Endometrial microvascular endothelial cells (primary cell): Measurements from ENCODE around the gene CPNE5. TPM values are rescaled to one million over a fixed set of nuclear protein-coding genes. Genes with fewer than 3 reads are reported as not detected.

Experiments
- in situ Hi-C: cut with HindIII; loops from 2 replicates; pipeline ENCODE4 v1.10.0; 2017; ENCODE audit warnings: low sequenced_read_pairs, low pct_unique_long_range_greater_than_20kb; ENCODE audit errors: inconsistent ontology term
- total RNA-seq: library from RNA; depleted of rRNA; stranded (reverse); fragments of >200 nt; gene quantifications from one replicate; pipeline ENCODE4 v1.2.3, GENCODE V29; 2015; ENCODE audit errors: inconsistent ontology term

The CPNE5 gene
- total RNA-seq, 1 donor from 2014 or later, result 3.5 TPM

DNA sequence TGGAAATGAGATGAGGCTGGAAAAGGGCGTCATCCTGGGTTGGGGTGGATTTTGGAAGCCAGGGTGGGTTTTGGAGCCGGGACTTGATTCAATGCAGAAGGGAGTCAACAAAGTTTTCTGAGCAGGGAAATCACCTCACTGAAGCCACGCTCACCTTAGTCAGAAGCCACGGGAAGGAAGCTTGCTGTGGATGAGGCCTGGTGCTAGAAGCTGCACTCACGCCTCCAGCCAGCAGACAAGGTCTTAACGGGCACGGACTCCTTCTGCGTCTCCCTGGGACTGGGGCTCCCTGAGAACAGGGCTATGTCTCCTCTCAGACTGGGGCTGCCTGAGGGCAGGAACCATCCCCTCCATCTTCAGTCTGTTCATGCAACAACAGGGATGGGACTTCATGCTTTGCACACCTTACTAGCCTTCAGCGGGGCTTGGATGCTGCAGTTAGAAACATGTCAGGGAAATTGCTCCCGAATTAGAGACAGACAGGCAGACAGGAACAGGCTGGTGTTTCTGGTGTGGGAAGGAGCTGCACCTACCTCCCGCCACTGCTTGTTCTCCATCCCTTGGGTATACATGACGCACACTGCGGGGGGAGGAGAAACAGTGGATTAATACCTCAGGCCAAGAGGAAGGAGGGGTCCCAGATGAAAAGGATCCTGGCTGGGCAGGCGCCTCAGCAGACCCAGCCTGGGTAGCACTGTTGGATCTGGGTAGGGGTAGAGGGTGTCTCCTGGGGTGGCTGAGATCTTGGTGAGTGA is 17.5 kb downstream of the CPNE5 start:
- in situ Hi-C loops, result no loop called here

DNA sequence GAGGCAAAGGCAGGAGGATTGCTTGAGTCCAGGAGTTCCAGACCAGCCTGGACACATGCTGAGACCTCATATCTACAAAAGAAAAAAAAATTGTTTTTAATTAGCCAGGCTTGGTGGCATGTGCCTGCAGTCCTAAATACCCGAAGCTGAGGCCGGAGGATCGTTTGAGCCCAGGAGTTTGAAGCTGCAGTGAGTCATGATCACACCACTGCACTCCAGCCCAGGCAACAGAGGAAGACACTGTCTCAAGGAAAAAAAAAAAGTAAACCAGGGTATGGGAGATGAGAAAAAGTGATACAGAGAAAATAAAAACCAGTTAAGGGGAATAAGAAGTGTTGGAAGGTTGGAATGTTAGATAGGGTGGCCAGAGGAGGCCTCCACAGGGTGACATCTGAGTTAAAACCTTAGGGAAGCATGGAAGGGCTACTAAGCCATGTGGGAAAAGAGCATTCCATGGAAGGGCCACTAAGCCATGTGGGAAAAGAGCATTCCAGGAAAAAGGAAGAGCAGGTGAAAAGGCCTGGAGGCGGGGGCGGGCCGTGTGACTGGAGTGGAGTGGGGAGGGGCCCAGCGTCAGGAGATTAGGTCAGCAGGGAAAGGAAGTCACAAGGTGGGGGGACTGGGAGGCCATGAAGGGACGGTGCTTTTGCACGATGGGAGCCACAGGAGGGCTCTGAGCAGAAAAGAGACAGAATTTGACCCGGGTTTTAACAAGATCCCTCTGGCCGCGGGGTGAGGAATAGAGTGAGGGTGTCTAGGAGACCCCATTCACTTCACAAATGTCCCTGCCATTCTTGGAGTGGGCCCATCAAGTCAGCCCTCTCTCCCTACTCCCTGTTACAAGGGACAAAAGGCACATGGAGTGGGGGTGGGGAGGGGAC is 18.3 kb downstream of the CPNE5 start:
- in situ Hi-C loops, result no loop called here

DNA sequence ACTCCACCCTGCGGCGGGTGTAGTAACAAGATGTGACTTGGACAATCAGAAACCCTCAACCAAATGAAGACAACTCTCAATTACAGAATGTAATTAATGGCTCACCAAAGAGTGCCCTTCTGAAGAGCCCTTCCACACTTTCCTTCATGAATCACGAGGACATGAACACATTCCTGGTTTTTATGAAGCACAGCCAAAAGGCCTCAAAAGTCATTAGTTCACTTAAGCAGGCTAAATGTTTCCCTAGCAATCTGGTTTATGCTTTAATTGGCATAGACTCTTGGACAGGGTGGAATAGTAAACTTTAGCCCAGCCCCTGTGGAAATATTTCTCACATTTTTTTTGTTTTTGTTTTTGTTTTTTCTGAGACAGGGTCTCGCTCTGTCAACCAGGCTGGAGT is 20.5 kb downstream of the CPNE5 start:
- in situ Hi-C loops, result loop anchor here (10.0 kb wide), 1 partner anchor 54 kb away; no protein-coding TSS in a partner anchor

DNA sequence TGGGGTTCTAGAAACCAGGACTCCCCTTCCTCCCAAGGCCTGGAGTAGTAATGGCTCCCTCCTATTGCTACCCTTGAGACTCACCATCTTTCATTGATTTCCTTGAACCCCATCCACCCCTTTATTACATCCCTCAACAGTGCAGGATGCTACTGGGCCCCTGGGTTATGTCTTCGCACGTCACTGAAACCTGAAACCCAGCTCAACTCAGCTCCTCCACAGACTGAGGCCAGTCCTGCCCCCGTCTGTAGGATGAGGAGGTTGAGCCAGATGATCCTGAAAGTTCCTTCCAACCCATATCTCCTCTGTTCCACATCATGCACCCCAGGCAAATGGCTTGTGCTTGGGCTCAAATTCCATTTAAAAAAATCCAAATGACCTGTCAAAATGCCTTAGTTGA is 21.4 kb downstream of the CPNE5 start:
- in situ Hi-C loops, result loop anchor here (10.0 kb wide), 1 partner anchor 53 kb away; no protein-coding TSS in a partner anchor

DNA sequence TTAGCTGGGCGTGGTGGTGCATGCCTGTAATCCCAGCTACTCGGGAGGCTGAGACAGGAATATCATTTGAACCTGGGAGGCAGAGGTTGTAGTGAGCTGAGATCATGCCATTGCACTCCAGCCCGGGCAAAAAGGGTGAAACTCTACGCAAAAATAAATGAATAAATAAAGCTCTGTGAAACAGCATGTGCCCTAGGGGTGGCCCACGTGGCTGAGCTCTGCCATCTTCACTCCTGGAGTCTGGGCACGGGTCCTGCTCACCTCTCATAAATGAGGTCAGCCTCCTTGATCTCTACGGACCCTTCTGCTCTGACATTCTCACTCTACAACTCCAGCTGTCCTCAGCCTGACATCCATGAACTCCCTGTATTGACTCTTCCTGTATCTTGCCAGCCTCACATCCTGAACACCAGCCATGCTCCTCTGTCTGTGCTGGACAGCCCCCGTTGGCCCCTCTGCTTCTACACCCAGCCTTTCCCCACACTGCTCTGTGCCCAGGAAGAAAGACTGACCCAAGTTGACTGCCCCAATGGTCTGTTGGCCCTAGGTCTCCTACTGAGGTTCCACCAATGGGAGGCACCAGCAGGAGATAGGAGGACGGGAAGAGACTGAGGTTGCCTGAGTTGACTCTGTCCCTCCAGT is 21.9 kb downstream of the CPNE5 start:
- in situ Hi-C loops, result loop anchor here (10.0 kb wide), 1 partner anchor 52 kb away; no protein-coding TSS in a partner anchor

DNA sequence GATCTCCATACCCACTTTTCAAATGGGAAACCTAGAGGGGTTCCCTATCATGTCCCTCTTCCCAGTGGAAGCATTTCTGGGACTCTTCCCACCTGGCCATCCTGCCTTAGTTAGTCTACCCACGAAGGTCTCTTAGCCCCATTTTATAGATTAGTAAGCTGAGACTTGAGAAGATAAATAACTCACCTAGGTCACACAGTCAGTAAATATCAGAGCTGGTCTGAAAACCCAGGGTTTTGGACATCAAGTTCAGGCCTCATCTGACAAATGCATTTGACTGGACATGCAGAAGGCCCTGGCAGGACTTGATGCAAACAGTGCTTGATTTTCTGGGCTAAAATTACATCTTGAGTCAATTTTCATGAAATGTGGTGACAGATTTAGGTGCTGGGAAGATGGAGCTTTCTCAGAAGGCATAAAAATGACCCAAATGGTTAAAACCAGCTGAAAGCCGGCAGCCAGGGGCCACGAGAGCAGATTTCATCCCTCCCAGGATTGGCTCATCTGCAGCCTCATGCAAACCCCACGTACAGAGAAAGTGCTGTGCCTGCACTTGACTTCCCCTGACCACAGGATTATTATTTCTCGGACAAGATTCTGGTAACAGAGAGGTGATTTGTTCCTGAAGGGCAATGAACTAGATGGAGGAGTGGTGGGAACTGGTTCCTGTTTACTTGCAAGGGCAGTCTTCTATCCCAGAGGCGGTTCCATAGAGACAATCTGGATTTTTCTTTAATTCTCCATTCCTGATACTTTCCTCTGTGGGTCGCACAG is 23.1 kb downstream of the CPNE5 start:
- in situ Hi-C loops, result loop anchor here (10.0 kb wide), 1 partner anchor 51 kb away; no protein-coding TSS in a partner anchor

DNA sequence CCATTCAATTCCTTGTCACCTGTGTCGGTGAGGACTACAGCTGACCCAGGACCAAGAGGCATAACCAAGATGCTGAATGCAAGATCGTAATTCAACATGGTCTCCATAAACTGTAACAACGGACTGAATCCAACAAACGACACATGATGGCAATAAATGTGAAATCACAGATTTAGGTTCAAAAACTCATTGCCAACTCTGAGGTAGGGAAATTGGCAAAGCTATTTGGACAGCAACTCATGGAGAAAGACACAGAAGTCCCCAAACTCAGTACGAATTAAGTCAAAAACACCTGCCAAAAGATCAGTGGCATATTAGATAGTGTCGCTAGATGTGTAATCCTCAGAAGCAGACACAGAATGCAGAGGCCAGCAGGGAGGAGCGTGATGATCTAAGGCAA is 25.0 kb downstream of the CPNE5 start:
- in situ Hi-C loops, result loop anchor here (10.0 kb wide), 1 partner anchor 49 kb away; no protein-coding TSS in a partner anchor

DNA sequence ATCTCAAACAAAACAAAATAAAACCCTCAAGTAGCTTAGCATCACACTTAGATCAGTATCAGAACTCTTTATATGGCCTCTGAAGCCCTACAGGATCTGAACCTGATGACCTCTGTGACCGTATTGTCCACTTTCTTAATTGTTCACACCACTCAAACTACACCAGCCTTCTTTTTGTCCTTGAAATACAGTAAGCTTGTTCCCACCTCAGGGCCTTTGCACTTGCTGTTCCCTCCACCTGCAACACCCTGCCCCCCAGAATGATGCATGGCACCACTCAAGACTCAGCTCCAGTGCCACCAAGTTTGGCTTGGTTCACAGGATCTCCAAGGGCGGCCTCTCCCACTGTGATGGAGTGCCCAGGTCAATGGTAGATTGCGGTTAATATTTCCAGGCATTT is 25.7 kb downstream of the CPNE5 start:
- in situ Hi-C loops, result loop anchor here (10.0 kb wide), 1 partner anchor 49 kb away; no protein-coding TSS in a partner anchor

DNA sequence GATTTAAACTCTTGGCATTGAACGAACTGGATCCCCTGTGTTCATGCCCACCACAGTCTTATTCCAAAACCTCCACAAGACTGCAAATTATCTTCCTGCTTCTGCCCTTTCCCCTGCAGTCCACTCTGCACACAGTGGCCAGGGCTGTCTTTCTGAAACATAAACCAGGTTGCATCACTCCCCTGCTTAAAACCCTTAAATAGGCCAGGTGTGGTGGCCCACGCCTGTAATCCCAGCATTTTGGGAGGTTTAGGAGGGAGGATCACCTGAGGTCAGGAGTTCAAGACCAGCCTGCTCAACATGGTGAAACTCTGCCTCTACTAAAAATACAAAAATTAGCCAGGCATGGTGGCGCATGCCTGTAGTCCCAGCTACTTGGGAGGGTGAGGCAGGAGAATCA is 26.2 kb downstream of the CPNE5 start:
- in situ Hi-C loops, result loop anchor here (10.0 kb wide), 1 partner anchor 48 kb away; no protein-coding TSS in a partner anchor

DNA sequence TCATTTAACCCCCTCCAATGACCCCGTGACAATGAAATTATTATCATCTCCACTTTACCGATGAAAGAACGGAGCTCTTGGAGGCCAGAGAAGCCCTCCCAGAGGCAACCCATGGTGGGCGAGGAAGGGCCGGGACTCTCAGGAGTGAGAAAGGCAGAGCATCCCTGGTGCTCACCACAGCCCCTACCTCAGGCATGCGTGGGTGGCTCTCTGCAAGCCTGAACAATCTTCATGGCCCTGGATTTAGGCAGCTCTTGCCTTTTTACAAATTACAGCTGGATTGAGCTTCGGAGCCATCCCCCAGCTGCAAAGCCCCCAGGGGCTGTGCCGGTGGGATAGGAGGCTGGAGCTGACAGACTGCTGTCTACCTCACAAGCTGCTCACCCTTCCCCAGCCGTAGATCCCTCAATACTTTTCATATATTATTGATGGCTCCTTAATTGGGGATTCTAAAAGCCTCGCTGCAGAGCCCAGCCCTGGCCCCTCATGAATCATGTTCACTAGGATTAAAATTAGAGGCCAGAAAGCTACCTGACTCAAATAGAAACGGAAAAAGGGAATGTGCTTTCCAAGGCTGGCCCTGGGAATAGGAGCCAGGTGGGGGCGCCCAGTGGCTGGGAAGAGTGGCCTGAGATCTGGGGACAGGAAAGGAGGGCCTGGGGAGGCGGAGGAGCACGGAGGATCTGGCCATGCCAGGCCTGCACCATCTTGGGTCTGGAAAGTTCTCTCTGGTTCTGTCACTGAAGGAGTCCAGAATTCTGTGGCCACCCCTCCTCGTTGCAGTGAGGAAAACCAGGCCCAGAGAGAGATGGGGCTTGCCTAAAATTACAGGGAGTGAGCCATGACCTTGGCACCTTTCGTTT is 29.1 kb downstream of the CPNE5 start:
- in situ Hi-C loops, result loop anchor here (10.0 kb wide), 1 partner anchor 45 kb away; no protein-coding TSS in a partner anchor

DNA sequence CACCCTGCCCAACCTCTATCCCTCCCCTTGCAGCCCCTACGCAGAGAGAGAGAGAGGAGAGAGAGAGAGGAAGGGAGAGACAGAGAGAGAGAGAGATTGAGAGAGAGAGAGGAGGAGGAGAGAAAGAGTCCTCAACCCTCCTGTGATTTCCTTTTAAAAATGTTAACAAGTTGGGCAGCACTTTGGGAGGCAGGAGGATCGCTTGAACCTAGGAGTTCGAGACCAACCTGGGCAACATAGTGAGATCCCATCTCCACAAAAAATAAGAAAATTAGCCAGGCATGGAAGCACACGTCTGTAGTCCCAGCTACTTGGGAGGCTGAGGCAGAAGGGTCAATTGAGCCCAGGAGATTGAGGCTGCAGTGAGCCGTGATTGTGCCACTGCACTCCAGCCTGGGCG is 30.1 kb downstream of the CPNE5 start:
- in situ Hi-C loops, result no loop called here

DNA sequence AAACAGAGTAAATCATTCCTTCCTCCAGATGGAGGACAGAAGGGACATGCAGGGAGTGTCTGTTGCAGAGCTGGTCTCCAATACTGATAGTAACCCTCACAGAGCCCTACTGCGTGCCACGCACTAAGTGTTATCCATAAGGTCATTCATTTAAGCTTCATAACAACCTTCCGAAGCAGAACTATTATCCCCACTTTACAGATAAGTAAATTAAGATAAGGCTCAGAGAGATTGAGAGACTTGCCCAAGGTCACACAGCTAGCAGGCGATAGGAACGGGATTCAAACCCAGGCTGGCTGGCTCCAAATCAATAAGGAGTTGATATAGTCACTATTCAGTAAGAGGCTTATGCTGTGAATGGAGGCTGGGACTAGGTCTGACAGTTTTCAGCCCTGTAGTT is 30.6 kb downstream of the CPNE5 start:
- in situ Hi-C loops, result no loop called here

DNA sequence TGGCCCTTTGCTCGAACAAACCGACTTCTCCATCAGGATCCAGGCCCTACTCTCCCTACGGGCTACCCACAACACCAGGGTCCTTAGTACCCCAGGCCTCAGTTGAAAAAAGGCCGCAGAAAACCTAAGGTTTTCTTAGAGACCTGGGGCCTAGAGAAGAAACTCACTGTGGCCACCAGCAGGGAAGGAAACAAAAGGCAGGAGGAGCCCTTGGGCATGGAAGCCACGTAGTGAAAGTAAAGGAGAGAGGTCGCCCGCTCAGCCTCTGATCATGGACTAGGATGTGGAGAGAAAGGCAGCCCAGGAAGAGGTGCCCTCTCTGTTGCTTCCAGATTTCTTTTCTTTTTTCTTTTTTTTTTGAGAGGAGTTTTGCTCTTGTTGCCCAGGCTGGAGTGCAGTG is 31.5 kb downstream of the CPNE5 start:
- in situ Hi-C loops, result no loop called here

DNA sequence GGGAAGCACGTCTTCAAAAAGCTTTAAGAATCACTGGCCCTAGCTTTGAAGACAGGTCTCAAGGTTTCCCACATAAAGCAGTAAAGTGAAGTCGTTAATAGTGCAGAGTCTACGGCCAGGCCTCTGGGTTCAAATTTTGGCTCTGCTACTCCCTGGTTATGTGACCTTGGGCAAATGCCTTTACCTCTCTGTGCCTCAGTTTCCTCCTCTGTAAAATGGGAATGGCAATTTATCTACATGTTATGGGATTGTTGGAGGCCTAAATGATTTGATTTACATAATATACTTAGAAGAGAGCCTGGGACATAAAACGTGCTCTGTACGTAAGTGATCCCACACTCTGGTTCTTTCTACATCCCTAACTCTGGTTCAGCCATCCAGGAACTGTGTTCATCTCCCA is 32.1 kb downstream of the CPNE5 start:
- in situ Hi-C loops, result no loop called here

DNA sequence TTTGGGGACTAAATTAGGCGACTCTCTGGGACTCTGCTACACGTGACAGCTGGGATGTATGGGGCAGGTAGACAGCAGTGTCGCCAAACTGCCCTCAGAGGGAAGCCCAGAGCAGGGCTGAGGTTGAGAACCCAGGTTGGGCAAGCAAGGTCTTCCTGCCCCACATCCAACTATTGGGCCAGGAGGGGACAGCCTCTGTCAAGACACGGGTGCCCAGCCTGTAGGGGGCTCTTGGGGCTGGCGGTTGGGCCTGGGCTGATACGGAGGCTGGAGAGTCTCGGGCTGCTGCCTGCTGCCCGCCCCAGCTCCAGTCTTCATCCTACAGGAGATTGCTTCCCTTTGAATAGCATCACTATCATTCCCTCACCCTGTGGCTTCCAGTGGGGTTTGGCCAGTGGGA is 33.3 kb downstream of the CPNE5 start:
- in situ Hi-C loops, result no loop called here

DNA sequence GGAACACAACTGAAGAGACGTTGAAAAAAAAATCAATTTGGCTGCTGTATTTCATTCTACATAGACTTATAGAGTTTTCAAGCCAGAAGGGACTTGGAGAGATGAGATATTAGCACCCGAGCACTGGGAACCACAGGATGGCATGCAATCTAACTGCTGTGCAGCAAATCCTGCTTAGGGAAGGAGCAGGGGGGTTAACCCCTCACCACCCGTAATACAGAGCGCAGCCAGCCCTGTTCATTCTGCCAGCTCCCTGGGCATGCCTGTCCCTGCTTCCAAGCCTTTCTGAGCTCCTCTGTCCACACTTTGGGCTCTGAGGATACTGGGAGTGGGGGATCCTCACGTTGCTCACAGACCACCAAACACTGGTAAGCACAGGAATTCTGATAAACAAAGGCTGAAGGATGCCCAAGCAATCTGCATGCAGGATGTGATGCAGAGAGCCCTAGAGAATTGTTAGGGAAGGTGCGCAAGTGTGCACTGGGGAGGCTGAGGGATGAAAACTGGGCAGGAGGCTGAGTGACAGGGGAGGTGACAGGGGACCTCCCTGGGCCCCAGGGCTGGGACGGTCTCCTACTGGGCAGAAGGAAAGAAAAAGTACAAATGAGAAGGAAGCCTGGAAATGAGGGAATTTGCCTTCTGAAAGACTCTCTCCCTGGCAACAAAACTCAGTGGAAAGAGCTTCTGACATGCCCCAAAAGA is 34.0 kb downstream of the CPNE5 start:
- in situ Hi-C loops, result no loop called here

DNA sequence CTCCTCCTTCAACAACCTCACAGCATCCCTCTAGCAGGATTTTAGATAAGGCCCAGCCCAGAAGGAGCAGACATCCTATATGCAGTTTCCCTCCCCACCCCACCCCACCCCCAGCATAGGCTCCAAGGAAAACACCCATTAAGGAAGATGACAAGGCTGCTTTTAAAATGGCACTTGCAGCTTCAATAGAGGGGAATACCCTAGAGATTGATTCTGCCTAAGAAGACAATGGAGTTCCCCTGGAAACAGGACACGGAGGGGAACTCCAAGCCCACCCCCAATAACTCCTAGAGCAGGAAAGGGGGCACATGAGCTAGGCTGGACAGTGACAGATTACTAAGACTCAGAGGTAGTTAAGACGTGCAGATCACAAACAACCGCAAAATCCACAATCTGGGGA is 34.7 kb downstream of the CPNE5 start:
- in situ Hi-C loops, result no loop called here
